NOMO-1 (cell line): ENCODE results near the gene GIPC1.

Experiments used
- DNase-seq, 2 experiments: peaks; one replicate each; lab custom pipeline; 2025; ENCODE audit not compliant: unreplicated experiment in 2 of 2; lab: John Stamatoyannopoulos, UW

GIPC1 gene

DNA sequence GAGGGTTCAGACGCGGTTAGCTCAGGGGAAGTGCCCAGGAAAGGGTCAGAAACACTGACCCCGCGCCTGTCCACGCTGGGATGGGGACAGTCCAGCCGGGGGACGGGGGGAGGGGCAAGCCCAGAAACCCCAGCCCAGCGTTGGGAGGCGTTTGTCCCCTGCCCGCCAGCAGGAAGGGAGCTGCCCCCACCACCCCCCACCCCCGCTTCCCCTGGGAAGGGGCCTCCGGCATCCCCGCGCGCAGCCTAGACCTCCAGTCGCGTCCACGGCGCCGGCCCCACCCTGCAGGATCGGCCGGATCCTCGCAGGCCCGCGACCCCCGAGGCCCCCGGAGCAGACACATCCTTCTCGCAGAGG lies 277 bp downstream of the GIPC1 start:
- DNase-seq = no peak

DNA sequence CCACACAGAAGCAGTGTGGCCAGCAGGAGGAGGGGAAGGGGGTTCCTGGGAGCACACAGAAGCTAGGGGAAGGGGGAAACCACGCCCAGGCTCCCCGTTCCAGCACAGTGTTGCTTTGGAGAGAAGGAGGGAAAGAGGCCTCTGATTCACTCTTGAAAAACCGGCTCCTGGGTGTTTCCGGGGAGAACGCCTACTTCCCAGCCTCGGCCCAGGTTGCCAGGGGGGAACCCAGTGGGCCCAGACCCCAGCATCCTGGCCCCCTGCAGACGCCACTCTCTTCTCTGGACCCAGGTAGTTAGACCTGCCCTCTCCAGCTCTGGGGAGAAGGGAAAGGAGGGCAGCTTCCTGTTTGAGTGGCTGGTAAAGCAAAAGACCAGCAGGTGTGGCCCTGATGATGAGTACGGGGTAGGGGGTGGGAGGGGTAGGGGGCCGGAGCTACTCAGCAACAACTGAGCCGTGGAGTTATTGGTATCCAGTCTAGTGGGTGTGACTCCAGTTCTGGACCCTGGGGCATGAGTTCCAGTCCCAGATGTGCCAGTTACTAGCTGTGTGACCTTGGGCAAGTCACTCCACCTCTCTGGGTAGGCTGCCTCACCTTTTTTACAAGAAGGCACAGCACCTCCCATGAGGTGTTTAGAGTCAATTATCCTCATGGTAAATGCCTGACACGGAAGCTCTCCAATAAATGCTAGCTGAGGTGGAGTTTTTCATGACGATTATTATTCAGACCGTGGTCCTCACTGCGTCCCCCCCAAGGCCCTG lies 836 bp downstream of the GIPC1 start:
- no peak for DNase-seq

DNA sequence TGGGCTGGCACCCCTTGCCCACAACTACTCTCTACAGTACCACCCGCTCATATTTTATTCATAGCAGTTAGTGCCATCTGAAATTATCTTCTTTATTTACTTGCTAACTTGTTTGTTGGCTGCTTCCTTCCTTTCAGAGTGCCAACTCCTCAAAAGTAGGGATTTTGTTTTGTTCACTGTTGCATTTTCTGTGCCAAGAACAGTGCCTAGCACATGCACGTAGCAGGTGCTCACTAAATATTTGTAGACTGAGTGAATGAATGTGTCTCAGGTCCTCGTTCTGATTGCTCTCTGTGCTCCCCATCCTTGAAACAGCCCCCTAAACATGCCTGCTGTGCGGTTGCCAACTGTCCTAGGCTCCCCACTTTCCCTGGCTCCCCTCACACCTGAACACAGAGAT lies 1.5 kb downstream of the GIPC1 start:
- DNase-seq = no peak

DNA sequence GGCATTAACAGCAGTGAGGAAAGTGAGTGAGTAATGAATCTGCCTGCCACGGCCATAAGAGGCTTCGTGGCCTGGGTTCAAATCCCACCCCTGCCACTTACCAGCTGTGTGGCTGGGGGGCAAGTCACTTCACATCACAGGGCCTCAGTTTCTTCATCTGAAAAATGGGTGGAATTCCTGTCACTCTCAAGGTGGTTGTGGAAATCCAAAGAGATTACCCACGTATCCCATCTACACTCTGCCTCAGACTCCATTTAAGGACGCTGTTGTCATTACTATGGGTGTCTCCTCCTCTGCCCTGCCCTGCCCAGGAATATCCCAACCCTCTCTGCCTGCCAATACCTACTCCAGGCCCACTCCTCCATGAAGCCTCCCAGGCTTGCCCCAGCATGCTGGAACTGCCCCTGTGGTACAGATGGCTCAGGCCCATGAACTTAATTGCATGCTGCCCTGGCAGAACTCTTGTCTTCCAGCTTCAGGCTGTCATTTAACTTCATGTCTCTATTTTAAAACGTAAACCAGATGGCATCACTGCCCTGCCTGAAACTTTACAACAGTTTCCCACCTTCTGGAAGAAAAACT lies 3.1 kb downstream of the GIPC1 start:
- DNase-seq = no peak

DNA sequence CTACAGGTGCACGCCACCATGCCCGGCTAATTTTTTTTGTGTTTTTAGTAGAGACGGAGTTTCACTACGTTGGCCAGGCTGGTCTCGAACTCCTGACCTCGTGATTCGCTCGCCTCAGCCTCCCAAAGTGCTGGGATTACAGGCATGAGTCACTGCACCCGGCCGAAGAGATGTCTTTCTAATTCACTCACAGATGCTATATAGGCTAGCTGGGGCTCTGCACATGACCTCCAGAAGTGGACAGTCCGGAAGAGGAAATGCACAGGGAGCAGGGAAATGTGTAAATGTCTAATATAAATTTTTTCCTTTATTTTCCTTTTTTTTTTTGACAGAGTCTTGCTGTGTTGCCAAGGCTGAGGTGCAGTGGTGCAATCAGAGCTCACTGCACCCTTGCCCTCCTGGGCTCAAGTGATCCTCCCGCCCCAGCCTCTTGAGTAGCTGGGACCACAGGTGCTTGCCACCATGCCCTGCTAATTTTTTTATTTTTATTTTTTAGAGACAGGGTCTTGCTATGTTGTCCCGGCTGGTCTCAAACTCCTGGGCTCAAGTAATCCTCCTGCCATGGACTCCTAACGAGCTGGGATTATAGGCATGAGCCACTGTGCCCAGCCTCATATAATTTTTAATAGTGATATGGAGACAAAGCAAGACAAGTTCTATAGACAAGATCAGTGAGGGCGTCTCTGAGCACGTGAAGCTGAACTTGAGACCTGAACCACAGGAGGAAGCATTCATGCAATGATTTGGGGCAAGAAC lies 8.4 kb downstream of the GIPC1 start:
- DNase-seq = no peak

DNA sequence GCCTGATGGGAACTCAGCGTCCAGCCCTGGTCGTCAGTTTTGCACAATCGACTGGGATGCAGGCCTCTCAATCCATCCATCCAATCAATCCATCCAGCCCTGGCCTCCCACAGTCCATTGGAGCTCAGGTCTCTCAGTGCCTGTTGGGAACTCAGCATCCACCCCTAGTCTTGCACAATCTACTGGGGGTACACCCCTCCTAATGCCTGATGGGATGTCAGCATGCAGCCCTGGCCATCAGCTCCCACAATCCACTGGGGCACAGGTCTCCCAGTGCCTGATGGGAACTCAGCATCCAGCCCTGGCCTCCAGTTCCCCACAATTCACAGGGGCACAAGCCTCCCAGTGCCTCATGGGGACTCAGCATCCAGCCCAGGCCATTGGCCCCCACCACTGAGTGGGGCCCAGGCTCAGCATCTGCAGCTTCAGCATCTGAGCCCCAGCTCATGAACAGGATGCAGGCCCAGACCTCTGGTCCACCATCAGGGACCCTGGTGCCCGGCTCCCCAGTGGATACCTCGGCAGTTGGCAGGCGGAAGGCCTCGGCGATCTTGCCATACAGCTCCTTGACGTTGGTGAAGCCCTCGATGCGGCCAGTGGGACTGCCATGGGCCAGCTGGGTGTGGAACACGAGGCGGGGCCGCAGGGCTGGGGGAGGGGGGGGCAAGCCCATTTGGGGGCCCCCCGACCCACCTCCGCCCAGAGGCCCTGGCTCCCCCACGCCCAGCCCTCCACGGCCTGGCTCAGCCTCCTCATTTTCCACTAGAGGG lies 13.6 kb downstream of the GIPC1 start:
- DNase-seq = no peak

DNA sequence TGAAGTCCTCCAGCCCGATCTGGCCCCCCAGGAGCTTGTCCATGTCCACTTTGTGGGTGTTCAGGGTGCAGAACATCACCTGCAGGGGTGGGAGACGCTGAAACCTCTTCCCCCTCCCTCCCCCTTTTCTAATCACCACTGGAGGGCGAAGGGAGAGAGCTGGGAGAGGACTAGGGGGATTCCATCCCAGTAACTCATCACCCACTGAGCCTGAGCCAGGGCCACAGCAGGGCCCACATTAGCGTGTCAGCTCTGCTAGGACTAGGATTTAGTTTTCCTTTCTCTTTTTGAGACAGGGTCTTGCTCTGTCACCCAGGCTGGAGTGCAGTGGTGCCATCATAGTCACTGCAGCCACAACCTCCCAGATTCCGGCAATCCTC lies 15.2 kb downstream of the GIPC1 start:
- DNase-seq = no peak

DNA sequence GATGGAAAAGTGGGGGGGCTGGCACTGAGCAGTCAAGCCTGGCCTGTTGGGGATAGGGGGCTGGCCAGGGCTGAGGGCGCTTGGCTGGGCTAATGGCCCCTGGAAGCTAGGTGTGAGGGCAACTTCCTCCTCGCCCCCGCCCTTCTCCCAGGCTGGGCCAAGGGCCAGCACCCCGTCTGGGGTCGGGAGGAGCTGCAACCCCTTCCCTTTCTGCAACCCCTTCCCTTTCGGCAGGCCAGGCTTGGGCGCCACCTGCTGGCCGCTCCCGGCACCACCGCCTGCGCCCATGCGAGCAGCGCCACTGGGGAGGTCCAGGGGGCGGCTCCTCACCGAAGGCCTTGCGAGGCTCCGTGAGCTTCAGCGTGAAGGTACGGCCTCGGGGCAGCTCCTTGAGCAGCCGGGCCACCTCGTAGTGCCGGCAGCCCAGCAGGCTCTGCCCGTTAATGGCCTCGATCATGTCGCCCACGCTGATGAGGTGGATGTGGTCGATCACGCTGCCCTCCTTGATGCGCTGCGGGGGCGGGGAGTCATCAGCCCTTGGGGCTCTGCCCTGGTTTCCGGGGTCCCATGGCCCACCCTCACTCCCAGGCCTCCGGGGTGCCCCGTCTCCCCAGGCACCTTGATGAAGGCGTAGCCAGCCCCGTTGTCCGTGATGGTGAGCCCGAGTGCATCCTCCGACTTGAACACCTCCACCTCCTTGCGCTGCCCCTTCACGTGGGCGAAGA lies 15.8 kb downstream of the GIPC1 start:
- peak; percentile 30 to 53 for DNase-seq

DNA sequence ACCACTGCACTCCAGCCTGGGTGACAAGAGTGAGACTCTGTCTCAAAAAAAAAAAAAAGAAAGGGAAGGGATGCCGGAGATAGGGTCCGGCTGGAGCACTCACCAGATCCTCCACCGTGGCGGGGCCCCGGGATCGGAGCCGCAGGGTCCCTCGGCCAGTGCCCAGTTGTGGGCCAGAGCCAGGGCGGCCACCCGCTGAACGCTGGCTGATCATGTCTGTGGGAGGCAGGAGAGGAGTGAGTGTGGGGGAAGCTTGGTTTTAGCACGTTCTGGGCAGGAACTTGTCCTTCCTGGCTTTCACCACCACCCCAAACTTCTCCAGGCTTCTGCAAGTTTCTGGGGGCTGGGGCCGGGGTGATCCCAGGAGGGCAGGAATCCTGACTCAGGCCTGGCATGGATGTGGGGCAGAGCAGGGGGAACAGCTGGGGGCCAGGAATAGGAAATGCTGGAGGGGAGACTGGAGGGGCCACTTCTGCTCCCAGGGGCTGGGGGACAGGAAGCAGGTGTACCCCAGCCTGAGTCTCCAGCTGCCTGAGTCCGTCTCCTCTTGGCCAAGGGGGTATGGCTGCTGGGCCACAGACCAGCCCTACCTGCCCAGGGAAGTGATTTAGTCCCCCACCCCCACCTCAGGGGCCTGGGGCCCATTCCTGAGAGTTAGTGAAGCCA lies 16.5 kb downstream of the GIPC1 start:
- DNase-seq = no peak

DNA sequence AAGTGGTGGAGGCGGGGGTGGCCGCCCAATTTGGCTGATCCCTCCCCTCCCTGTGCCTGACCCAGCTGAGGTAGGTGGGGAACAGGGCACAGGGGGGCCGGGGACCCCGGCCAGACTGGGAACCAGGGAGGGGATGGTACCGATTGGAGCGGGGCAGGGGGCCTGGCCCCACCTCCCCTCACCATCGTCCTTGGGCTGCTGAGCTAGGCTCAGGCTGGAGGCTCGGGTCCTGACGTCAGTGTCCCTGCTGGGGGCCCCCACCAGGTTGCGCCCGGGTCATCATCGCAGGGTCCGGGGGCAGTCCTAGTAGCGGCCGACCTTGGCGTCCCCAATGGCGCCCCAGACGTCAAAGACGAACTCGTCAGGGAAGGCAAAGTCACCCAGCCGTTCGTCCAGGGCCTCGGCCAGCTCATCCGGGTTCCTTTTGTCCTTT lies 17.8 kb downstream of the GIPC1 start:
- DNase-seq = no peak

DNA sequence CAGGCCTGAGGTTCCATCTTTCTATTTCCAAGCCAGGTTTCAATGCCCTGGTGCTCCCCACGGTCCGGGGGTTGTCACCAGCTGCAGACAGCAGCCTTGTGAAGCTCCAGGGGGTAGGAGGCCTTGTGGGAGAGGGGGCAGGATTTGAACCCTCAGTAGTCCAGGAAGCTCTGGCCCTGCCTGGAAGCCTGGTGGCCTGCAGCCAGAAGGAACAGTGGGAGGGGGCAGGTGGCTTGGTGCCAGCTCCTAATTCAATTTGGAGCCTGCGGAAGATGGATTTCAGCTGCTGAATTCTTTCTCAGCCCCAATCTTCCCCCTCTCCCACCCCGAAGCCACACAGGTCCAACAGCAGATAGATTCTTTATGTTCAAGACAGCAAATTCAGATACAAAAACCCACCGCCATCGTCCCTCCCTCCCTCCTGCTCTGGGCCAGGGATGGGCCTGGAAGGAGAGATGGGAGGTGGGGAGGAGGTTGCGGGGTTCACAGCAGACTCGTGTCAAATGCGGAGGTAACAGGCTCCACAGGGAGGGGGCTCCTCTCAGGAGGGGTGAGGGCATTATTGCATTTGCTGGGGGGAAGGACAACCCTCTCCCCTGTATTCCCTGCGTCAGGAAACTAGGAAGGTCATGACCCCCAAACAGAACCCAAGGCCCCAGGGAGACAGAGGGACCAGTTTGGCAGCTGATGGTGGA lies 18.4 kb downstream of the GIPC1 start:
- DNase-seq = no peak

DNA sequence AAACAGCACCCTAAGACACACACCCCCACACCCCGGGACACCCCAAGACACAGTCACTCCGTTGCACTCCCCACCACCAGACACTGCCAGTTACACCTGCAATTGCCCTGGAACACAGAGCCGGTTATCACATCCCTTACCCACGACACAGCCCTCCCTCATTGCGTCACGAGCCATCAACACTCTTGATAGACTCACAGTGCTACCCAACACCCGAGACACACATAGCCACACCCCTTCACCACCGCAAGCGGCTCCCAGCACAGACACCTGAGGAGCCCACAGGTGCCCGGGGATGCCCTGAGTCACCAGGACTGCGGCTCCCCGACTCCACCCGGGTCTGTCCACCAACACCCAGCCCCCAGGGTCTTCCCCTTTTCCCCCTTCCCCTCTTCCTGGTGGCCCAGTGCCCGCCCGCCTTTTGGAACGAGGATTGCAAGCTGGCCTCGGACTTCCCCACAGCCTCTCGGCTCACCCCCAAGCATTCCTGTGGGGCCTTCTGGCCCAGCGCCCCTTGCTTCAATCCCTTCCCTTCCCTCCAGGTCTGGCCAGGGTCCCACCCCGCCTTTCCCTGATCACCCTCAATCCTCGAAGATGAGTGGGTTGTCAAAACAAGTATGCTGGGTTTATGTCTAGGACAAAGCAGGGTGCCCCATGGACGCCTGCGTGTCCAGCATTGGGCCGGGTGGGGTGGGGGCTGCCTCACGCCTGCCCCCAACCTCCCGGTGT lies 19.1 kb downstream of the GIPC1 start:
- peak; percentile 51 to 67 for DNase-seq

DNA sequence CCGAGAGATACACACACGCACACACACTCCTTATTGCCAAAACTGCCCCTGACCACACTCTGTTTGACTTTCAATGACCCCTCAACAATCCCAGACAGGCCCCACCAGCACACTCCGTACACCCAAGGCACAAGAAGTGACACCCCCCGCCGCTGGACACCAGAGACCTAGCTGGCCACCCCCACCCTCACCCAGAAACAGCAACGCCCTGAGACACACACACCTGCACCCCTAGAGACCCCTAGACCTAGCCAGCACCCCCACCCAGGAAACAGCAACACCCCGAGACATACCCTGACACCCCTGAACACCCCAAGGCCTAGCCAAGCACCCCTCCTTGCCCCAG lies 19.6 kb downstream of the GIPC1 start:
- no peak for DNase-seq

DNA sequence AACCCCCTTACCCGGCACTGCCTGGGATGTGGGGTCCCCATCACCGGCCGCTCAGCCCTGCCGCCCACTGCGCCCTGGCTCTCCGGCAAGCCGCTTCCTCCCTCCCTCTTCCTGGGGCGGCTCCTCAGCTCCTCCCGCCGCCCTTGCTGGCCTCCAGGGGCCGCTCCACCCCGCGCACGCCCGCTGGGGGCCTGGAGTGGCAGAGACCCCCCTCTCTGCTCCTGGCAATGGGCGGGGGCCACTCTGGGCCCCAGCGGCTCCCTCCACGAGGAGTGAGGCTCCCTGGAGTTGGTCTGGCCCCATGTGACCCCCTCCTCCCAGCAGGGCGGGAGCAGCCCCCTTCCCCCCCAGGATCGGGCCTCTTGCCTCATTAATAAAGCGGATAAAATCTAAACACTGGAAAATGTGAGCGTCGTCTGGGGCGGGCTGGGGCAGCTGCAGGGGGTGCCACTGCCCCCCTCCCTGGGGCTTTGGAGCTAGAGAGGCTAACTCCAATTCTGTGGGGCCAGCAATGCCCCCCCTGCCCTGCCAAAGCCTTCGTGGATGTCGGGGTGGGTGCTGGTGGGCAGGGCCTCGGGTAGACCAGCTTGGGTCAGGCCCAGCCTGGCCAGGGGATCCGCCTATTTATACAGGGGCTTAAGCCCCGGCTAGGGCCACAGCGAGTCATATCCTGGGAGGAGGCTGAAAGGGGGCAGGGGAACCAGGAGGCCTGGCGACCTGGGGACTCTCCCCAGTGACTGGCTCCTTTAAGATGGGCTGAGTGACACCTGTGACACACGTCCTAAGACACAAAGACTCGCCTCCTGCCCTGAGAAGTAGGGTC lies 20.5 kb downstream of the GIPC1 start, which contains the start of gene PTGER1:
TSS of gene PTGER1 (minus strand) at position 104 of the 823 bp plus-strand sequence. CDS start 1,034 bp downstream, outside the sequence.
- DNase-seq = peak; percentile 16 to 32

DNA sequence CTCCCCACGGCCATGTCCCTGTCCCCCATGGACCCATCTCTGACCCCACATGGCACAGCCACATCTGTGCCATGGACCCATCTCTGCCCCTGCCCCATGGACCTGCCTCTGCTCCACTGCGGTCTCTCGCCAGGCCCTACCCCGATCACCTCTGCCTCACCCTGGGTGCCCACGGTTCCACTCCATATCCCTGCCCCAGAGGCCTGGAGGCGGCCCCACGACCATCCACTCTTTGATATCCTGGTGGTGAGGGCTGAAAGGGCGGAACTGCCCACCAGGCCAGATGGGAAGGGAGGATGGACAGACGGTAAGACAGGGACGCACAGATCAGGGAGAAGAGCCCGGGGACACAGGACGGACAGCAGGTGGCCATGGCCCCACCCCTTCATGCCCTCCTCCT lies 21.1 kb downstream of the GIPC1 start:
- no peak for DNase-seq

DNA sequence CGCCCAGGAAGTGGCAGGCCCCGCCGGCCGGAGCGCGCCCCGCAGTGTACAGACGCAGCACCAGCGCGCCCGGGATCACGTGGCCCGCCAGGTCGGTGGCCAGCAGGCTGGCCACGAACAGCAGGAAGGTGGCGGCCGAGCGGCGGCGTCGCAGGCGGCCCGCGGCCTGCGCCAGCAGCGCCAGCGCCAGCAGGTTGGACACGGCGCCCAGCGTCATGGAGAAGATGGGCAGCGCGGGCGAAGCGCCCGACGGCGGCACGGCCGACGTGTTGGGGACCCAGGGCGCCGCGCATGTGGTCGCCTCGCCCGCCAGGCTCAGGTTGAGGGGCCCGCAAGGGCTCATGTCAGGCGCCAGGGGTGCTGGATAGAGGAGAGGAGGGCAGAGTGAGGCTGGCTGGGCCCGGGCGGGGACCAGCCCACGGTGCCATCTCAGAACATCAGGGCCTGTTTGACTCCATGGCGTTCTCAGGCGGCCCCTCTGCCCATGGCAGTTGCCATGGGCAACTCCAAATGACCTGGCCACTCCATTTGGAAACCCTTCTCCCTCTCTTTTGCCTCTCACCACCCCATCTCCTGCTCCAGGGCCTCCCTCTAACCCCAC lies 21.8 kb downstream of the GIPC1 start:
- no peak for DNase-seq
